Endothelial cell of umbilical vein (primary cell): Measurements from ENCODE around the gene MRPS14. TPM values are rescaled to one million over a fixed set of nuclear protein-coding genes. Genes with fewer than 3 reads are reported as not detected.

Source experiments
- BruUV-seq: library from RNA; stranded (reverse); fragments of 400-500 nt; replicated peaks from 2 replicates; lab custom pipeline; 2021; lab: Mats Ljungman, UMichigan
- CTCF ChIA-PET: fragments of 300-600, 350-600 bp; sonication (Branson Sonifier 250); formaldehyde crosslinking; loops from one replicate; lab custom pipeline; 2021; ENCODE audit warnings: antibody characterized with exemption, inconsistent platforms; lab: Charles Lee
- POLR2A ChIA-PET: fragments of 300-600, 350-600 bp; sonication (Branson Sonifier 250); formaldehyde crosslinking; loops from one replicate; lab custom pipeline; 2021; ENCODE audit warnings: antibody characterized with exemption, inconsistent platforms; lab: Charles Lee
- DNase-seq: peaks from one replicate; pipeline ENCODE4 v3.0.0-alpha.2; 2011; ENCODE audit warnings: low read depth, low spot score
- FAIRE-seq: peaks from 2 replicates; lab custom pipeline; 2011; peaks lifted over from hg19 to GRCh38; lab: Jason Lieb, UNC
- H2AFZ ChIP-seq: 2 replicates; pipeline ENCODE4 v1.6.0; 2012; ENCODE audit warnings: low read depth, low read length, control low read depth, inconsistent platforms
- H3K27ac ChIP-seq: 2 replicates; pipeline ENCODE4 v1.5.1; 2011; ENCODE audit warnings: low read depth, mild to moderate bottlenecking, control low read depth, low read length, moderate library complexity; ENCODE audit not compliant: insufficient read depth
- H3K27me3 ChIP-seq, 2 experiments: 2 replicates each; pipeline versions ENCODE4 v1.6.0 to v1.6.1; 2011; ENCODE audit warnings: low read length in 2 of 2, mixed read lengths in 1 of 2; ENCODE audit not compliant: control insufficient read depth in 2 of 2, insufficient read depth in 2 of 2
- H3K36me3 ChIP-seq, 2 experiments: 2 replicates in 1 of 2; 3 replicates in 1 of 2; pipeline ENCODE4 v1.5.1; 2011; ENCODE audit warnings: low read length in 2 of 2, mild to moderate bottlenecking in 1 of 2, moderate library complexity in 1 of 2; ENCODE audit not compliant: control insufficient read depth in 2 of 2, insufficient read depth in 2 of 2; ENCODE audit errors: extremely low read depth in 1 of 2
- H3K4me1 ChIP-seq: 3 replicates; pipeline ENCODE4 v1.5.1; 2011; ENCODE audit warnings: mild to moderate bottlenecking, low read length; ENCODE audit not compliant: control insufficient read depth, insufficient read depth; ENCODE audit errors: extremely low read depth
- H3K4me2 ChIP-seq: 2 replicates; pipeline ENCODE4 v1.6.1; 2011; ENCODE audit warnings: low read length, control low read depth, mixed read lengths; ENCODE audit not compliant: insufficient read depth
- H3K4me3 ChIP-seq, 3 experiments: fragments of 200-600 bp in 1 of 3; sonication (generic), shearing (Covaris generic) in 1 of 3; replicated peaks in 1 of 3; 2 replicates each; pipeline ENCODE4 v1.5.1; 2011 to 2016; ENCODE audit warnings: control low read depth in 3 of 3, low read length in 3 of 3, mild to moderate bottlenecking in 2 of 3, inconsistent platforms in 1 of 3, low read depth in 1 of 3, moderate library complexity in 1 of 3; ENCODE audit not compliant: insufficient read depth in 1 of 3
- H3K79me2 ChIP-seq: 2 replicates; pipeline ENCODE4 v1.6.0; 2012; ENCODE audit warnings: low read length, inconsistent platforms; ENCODE audit not compliant: control insufficient read depth, insufficient read depth
- H3K9ac ChIP-seq: replicated peaks from 2 replicates; pipeline ENCODE3; 2011; ENCODE audit warnings: low read length, control low read depth; ENCODE audit not compliant: insufficient read depth; ENCODE audit errors: extremely low read depth
- H3K9me1 ChIP-seq: replicated peaks from 3 replicates; pipeline ENCODE4 v1.6.0; 2011; ENCODE audit warnings: mild to moderate bottlenecking, low read length; ENCODE audit not compliant: control insufficient read depth, insufficient read depth; ENCODE audit errors: extremely low read depth
- H3K9me3 ChIP-seq: replicated peaks from 2 replicates; pipeline ENCODE4 v1.5.1; 2012; ENCODE audit warnings: low read length, inconsistent platforms; ENCODE audit not compliant: control insufficient read depth, insufficient read depth
- H4K20me1 ChIP-seq: replicated peaks from 2 replicates; pipeline ENCODE3; 2011; ENCODE audit warnings: mild to moderate bottlenecking, low read length; ENCODE audit not compliant: control insufficient read depth, insufficient read depth; ENCODE audit errors: extremely low read depth
- FOS ChIP-seq: IDR thresholded peaks from 2 replicates; pipeline ENCODE4 v1.6.1; 2011; ENCODE audit warnings: mild to moderate bottlenecking, low read length, moderate library complexity, borderline replicate concordance; ENCODE audit not compliant: insufficient read depth
- GATA2 ChIP-seq: IDR thresholded peaks from 2 replicates; pipeline ENCODE4 v1.7.0; 2011; ENCODE audit warnings: low read depth, mild to moderate bottlenecking, moderate library complexity, mixed read lengths, low read length; ENCODE audit not compliant: insufficient read length, insufficient read depth
- JUN ChIP-seq: IDR thresholded peaks from 2 replicates; pipeline ENCODE4 v1.6.1; 2011; ENCODE audit warnings: borderline replicate concordance, low read depth; ENCODE audit not compliant: insufficient read length, insufficient read depth
- MAX ChIP-seq: IDR thresholded peaks from 2 replicates; pipeline ENCODE4 v1.6.1; 2011; ENCODE audit not compliant: insufficient read depth, insufficient read length
- MYC ChIP-seq: IDR thresholded peaks from one replicate; pipeline ENCODE4 v1.6.1; 2011; ENCODE audit warnings: mild to moderate bottlenecking, low read depth, low read length
- POLR2A ChIP-seq: IDR thresholded peaks from 2 replicates; pipeline ENCODE4 v1.6.1; 2012; ENCODE audit warnings: low read depth, mild to moderate bottlenecking, control low read depth, low read length
- POLR2AphosphoS5 ChIP-seq: IDR thresholded peaks from 2 replicates; pipeline ENCODE4 v1.6.1; 2012; ENCODE audit warnings: low read depth, mild to moderate bottlenecking, control low read depth, low read length, moderate library complexity; ENCODE audit not compliant: insufficient read depth
- dilution Hi-C: fragments of 300-500 bp; cut with MboI; formaldehyde crosslinking; loops from one replicate; pipeline ENCODE4 v1.15.0; 2019; ENCODE audit warnings: low sequenced_read_pairs; ENCODE audit not compliant: extremely low pct_ligation_motif_present
- intact Hi-C: fragments of 100-400 bp; cut with micrococcal nuclease; formaldehyde crosslinking; loops from one replicate; pipeline ENCODE4 v1.10.0; 2022
- polyA plus RNA-seq, 4 experiments: library from polyadenylated mRNA; depleted of rRNA in 3 of 4; stranded (reverse) in 3 of 4; unstranded in 1 of 4; fragments of >200 nt; gene quantifications; 2 replicates each; pipeline versions ENCODE4 v1.2.1 to v1.2.3, GENCODE V29; 2011 to 2012; ENCODE audit warnings: missing spikeins in 1 of 4
- total RNA-seq: library from RNA; stranded (reverse); gene quantifications from 2 replicates; pipeline ENCODE4 v1.2.3, GENCODE V29; 2021

MRPS14 gene
- total and polyA plus RNA-seq, 2 donors (not counting 3 experiments of a cell fraction or from before 2014, with no cell fraction given) = 29.5 to 31.8 TPM

- no peak overlapping the region for H3K9ac ChIP-seq
- no peaks in the 10 kb centered on the region for H3K9me3 ChIP-seq
- no peaks in the 10 kb centered on the region for H3K4me1 ChIP-seq
- BruUV-seq = no TSS peak
- H3K9me1 ChIP-seq = no peaks in the 10 kb centered on the region
- peaks cover 13 to 30% of the 10 kb centered on the region in 2 experiments for H3K36me3 ChIP-seq
- DNase-seq (no peak), FAIRE-seq (no peak)
- no peak overlapping the region for H3K4me3 ChIP-seq
- intact Hi-C loops (no loop called here), dilution Hi-C loops (no loop called here)
- TF ChIP-seq GATA2 = no peak
- TF ChIP-seq MYC = no peak
- TF ChIP-seq POLR2AphosphoS5 = no peak
- no peak for TF ChIP-seq MAX
- no peak for TF ChIP-seq JUN
- H4K20me1 ChIP-seq = no peaks in the 10 kb centered on the region
- peaks cover 10% of the 10 kb centered on the region for H3K79me2 ChIP-seq
- ChIA-PET POLR2A (no interaction called here), CTCF (interaction anchor here (1.5 kb wide), 2 partner anchors 11 to 110 kb away, joined by 3 to 4 read pairs; no protein-coding TSS in a partner anchor)
- H3K4me2 ChIP-seq = no peak overlapping the region
- H2AFZ ChIP-seq = no peak overlapping the region
- H3K27ac ChIP-seq = no peak overlapping the region
- no peaks in the 10 kb centered on the region for H3K27me3 ChIP-seq
Observed at GRCh38 chr1:175015243-175015642, 8.0 kb downstream of the MRPS14 start.

DNA sequence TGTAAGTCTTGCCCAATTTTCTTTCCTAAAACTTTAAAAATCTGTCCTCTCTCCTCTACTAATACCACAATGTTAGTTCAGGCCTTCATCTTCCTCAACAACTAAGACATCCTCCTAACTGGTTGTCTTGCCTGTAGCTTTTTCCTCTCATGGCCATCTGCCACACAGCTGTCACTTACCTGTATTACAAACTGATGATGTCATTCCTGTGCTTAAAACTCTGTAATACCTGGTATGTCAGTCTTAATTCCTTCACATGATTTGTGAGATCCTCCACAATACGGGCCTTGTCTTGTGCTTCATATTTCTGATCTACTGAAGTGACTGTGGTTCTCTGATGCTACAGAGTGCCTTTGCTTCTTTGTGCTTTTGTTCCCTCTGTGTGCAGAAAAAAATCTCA, 9.8 kb downstream of the MRPS14 start:
- peaks cover 14 to 31% of the 10 kb centered on the region in 2 experiments for H3K36me3 ChIP-seq
- no peak for FAIRE-seq
- no peak for DNase-seq
- TSS peak; percentile 5 for BruUV-seq
- H4K20me1 ChIP-seq = no peaks in the 10 kb centered on the region
- H3K9ac ChIP-seq = no peak overlapping the region
- POLR2A ChIA-PET = no interaction called here
- peaks cover 8% of the 10 kb centered on the region for H3K79me2 ChIP-seq
- intact Hi-C loops = no loop called here
- no peak overlapping the region for H2AFZ ChIP-seq
- peaks cover 6% of the 10 kb centered on the region for H3K4me1 ChIP-seq
- no peaks in the 10 kb centered on the region for H3K9me1 ChIP-seq
- no peak overlapping the region for H3K4me3 ChIP-seq
- TF ChIP-seq JUN = peak; percentile 6
- no peak for TF ChIP-seq FOS
- no peak for TF ChIP-seq POLR2A
- TF ChIP-seq GATA2 = no peak
- H3K27ac ChIP-seq = no peak overlapping the region
- dilution Hi-C loops = no loop called here
- H3K9me3 ChIP-seq = no peaks in the 10 kb centered on the region
- CTCF ChIA-PET = interaction anchor here (1.1 to 1.3 kb wide), 2 partner anchors 9 to 10 kb away, joined by 3 to 4 read pairs; partner anchors contain the start of gene MRPS14
- H3K27me3 ChIP-seq = no peaks in the 10 kb centered on the region
- H3K4me2 ChIP-seq = no peak overlapping the region
